Regular cardiac myocyte (primary cell): ENCODE results near the gene MMP24OS. TPM values are rescaled to one million over a fixed set of nuclear protein-coding genes. Genes with fewer than 3 reads are reported as not detected.

Source experiments
- total RNA-seq: library from RNA; depleted of rRNA; stranded (reverse); fragments of >200 nt; gene quantifications from 2 replicates; pipeline ENCODE4 v1.2.3, GENCODE V29; 2014

MMP24OS gene
- total RNA-seq = 8.6 and 37.5 TPM in 2 replicates

DNA sequence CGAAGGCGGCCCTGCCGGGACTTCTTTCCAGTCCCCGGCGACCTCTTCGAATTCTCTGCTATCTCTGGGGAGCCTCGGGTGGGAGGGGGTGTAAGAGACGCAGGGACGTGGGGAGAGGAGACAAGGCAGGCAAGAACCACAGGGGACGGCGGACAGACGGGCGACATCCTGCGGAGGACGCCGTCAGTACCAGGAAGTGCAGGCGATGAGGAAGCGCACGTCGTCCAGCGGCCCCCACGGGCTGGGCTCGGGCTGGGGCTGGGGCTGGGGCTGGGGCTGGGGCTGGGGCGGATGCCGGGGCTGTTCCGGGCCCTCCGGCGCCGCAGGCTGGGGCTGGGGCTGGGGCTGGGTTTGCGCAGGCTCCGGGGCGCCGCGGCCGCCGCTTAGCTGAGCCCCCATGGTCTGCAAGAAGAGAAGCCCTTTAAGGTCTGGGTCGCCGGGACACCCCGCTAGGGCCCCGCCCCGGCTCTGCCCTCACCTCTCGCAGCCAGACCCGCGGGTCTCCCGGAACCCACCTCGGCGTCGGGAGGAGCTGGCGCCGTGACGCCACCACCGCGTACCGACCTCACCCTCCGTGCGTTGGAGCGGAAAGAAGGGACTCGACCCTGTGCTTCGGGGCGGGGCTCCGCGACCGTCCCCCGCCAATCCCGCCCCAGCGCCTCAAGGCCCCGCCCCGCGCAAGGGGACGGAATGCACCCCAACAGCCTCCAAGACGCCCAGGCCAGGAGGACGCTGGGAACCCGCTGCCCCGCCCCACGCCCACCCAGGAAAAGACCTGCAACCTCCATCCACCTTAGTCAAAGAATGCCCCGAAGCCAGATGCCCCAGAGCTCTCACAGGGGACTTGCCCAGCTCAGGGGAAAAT lies at the start of gene MMP24OS:
Gene MMP24OS (minus strand): TSS at position 592 of the 865 bp plus-strand sequence. CDS start 193 bp downstream, at position 399.

DNA sequence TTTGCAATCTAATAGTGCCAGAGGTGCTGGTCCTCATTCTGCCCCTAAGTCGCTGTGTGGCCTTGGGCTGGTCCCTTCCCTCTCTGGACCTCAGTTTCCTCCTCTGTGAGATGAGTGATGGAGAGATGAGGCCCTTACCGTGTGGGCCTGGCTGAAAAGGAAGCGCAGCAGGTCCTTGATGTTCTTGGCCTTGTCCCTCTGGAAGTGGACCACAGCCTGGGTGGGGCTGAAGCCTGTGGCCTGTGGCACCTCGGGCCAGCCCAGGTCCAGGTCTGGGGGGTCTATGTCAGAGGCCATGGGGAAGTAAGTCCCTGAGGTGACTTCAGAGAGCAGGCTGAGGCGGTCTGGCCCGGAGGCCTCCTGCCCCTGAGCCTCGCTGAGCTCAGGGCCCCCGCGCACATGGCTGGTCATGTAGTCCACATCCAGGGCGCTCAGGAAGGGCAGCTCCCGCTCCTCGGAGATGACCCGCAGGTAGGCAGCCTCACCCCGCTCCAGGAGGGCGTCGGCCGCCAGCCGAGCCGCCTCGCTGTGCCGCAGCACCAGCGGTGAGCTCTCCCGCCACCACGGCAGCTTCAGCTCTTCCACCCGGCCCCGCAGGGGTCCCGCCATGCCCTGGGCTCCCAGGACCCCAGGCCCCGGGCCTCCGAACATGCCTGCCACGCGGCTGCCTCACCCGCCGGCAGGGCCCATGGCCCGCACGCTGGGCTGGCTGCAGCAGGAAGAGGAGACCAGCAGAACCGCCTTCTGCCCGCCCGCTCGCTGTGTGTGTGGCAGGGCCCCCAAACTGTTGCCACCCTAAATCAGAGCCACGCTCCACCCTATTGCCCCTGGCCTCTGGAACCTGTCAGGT lies 14.0 kb upstream of the MMP24OS start, which contains the start of gene FAM83C:
Gene FAM83C (minus strand): TSS at position 772 of the 850 bp plus-strand sequence. CDS start 121 bp downstream, at position 651.

DNA sequence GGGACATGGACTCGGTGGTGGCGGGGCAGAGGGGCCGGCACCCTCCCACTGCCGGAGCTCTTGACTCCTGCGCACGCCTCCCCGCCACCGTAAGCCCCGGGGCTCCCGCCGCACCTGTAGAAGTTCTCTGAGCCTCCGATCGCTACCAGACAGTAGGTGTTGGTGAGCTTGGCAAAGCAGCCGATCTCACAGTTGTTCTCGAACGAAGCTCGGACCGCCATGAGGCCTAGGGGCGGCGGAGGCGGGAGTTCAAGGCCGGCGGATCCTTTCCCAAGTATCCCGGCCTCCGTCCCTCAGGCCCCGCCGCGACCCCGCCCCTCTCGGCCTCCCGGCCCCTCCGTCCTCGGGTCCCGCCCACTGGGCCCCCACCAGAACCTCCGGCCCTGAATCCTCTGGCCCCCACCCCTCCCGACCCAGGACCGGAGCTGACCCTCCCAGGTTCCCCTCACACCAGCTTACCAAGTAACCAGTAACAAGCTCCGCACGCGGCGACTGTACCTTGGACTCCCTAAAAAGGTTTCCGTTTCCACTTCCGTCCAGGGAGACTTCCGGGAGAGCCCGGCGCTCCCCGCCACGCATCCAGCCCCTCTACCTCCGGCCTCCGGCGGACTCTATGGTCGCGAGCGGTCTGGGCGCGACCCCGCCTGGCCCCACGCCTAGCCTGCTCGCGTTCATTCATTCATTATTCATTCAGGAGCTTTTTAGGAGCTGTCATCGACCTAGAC lies 6.5 kb upstream of the MMP24OS start, which contains the start of gene EIF6:
Gene EIF6 (minus strand): TSS at position 506 of the 725 bp plus-strand sequence. CDS start 285 bp downstream, at position 221.

Other genes with a start within 250 kb of the MMP24OS start
- gene TRPC4AP, start 185.3 kb downstream of the MMP24OS start, total RNA-seq = 82.3 and 120 TPM in 2 replicates
- 47.9 and 68.8 TPM in 2 replicates for gene EDEM2, start 130.8 kb downstream of the MMP24OS start, total RNA-seq
- gene PROCR, start 106.0 kb downstream of the MMP24OS start, total RNA-seq = 85.3 and 244 TPM in 2 replicates
- 0.38 and 0.56 TPM in 2 replicates for gene MMP24, start 51.4 kb downstream of the MMP24OS start, total RNA-seq
- gene EIF6, start 6.7 kb upstream of the MMP24OS start, total RNA-seq = 104 and 187 TPM in 2 replicates
- gene FAM83C, start 14.3 kb upstream of the MMP24OS start, total RNA-seq = under 0.01 TPM in 1 of 2 replicates, not detected in the other
- 22.2 and 31.9 TPM in 2 replicates for gene UQCC1, start 133.9 kb upstream of the MMP24OS start, total RNA-seq
- gene GDF5, start 160.1 kb upstream of the MMP24OS start, total RNA-seq = 1.9 and 24.2 TPM in 2 replicates
- gene CEP250, start 177.5 kb upstream of the MMP24OS start, total RNA-seq = 32.4 and 35.2 TPM in 2 replicates